ENCODE data around the gene ZBTB47. TPM values are rescaled to one million over a fixed set of nuclear protein-coding genes. Genes with fewer than 3 reads are reported as not detected.
A peak's percentile ranks its signal among the peaks of the same experiment; 100 is the strongest.

Gene ZBTB47
- total and polyA plus RNA-seq, 2 experiments from 2014 or later, result 0.48 to 2.8 TPM

- 0 out of 2 replicates have a peak, but pooled peaks have one; percentile 16 for TF ChIP-seq ZNF462 (CRISPR knock-in tag; IDR thresholded peaks at IDR 0.05)
Observed at GRCh38 chr3:42631620-42632019, 21.9 kb upstream of the ZBTB47 start (continued).

- no peaks in the 10 kb centered on the region for H3K27me3 Mint-ChIP-seq (ENCODE audit: insufficient read depth, low read depth, poor library complexity)
- Histone ChIP-seq H3K9me2 (ENCODE audit: insufficient read depth) (no peaks in the 10 kb centered on the region), H3K27ac (ENCODE audit: low read depth) (peak overlapping the region; percentile 70), H3K79me2 (replicated peaks; ENCODE audit: insufficient read depth) (no peaks in the 10 kb centered on the region; the same call in 1 of the 2 replicates), H3K4me1 (ENCODE audit: insufficient read depth) (peaks cover 25% of the 10 kb centered on the region), H2AFZ (no peak overlapping the region), H4K20me1 (replicated peaks; ENCODE audit: insufficient read depth) (no peaks in the 10 kb centered on the region), H3K27me3 (ENCODE audit: insufficient read depth) (no peaks in the 10 kb centered on the region), H3K36me3 (ENCODE audit: insufficient read depth) (peaks cover 48% of the 10 kb centered on the region), H3K4me3 (no peak overlapping the region), H3F3A (replicated peaks; ENCODE audit: low read depth) (no peaks in the 10 kb centered on the region), H3K4me2 (no peak overlapping the region)
- ATAC-seq, result peak; percentile 32; the same call in 2 of the 3 replicates
- DNase-seq (ENCODE audit: low spot score), result no peak
- no peaks in the 10 kb centered on the region for H3K9me3 Mint-ChIP-seq
- peaks cover 53% of the 10 kb centered on the region for H3K36me3 Mint-ChIP-seq (ENCODE audit: low read depth)
- H3K4me1 Mint-ChIP-seq, result peaks cover 24% of the 10 kb centered on the region
- no peak for TF ChIP-seq EZH2phosphoT487 (IDR thresholded peaks at IDR 0.05; ENCODE audit: unreplicated experiment)
- no peak for TF ChIP-seq ZNF114 (CRISPR knock-in tag; IDR thresholded peaks at IDR 0.05)
- TF ChIP-seq JUNB (IDR thresholded peaks at IDR 0.05; ENCODE audit: unreplicated experiment), result no peak
- TF ChIP-seq POLR2AphosphoS5 (IDR thresholded peaks at IDR 0.05; ENCODE audit: low read depth), result no peak
- TF ChIP-seq STAT1 (IDR thresholded peaks at IDR 0.05; ENCODE audit: unreplicated experiment), result no peak
- no peak for TF ChIP-seq NANOG (IDR thresholded peaks at IDR 0.05; ENCODE audit: borderline replicate concordance)
- no peak for TF ChIP-seq REST (IDR thresholded peaks at IDR 0.05; ENCODE audit: unreplicated experiment)
- no peak for TF ChIP-seq ETS1 (IDR thresholded peaks at IDR 0.05)
- H3K27ac Mint-ChIP-seq, result 0 out of 2 replicates have a peak overlapping the region, but pooled peaks have one; percentile 92
- H3K4me3 Mint-ChIP-seq, result no peak overlapping the region
Observed at GRCh38 chr3:42632146-42632545, 21.4 kb upstream of the ZBTB47 start.
